ENCODE results near the gene ARHGEF11. TPM values are rescaled to one million over a fixed set of nuclear protein-coding genes. Genes with fewer than 3 reads are reported as not detected.

The ARHGEF11 gene
- total and polyA plus RNA-seq, 2 donors (not counting 1 experiment from before 2014, with no cell fraction given), result 1.0 to 4.6 TPM

DNA sequence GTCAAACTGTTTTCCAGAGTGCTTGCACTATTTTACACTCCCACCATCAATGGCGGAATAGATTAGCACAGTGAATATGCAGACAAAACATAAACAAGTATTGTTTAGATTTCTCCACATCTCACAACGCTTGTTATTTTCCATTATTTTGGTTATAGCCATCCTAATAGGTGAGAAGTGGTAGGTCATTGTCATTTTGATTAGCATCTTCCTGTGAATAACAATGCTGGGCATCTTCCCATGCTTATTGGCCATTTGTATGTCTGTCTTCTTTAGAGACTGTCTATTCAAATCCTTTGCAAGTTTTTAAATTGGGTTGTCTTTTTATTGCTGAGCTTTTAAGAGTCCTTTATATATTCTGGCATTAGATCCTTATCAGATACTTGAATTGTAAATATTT is 70.5 kb downstream of the ARHGEF11 start:
- Mint-ChIP-seq H3K27ac (no peak overlapping the region), H3K27me3 (peaks cover 50% of the 10 kb centered on the region), H3K4me1 (no peaks in the 10 kb centered on the region), H3K9me3 (ENCODE audit: insufficient read depth) (no peaks in the 10 kb centered on the region), H3K4me3 (no peak overlapping the region)
- TF ChIP-seq, protein P1, sequence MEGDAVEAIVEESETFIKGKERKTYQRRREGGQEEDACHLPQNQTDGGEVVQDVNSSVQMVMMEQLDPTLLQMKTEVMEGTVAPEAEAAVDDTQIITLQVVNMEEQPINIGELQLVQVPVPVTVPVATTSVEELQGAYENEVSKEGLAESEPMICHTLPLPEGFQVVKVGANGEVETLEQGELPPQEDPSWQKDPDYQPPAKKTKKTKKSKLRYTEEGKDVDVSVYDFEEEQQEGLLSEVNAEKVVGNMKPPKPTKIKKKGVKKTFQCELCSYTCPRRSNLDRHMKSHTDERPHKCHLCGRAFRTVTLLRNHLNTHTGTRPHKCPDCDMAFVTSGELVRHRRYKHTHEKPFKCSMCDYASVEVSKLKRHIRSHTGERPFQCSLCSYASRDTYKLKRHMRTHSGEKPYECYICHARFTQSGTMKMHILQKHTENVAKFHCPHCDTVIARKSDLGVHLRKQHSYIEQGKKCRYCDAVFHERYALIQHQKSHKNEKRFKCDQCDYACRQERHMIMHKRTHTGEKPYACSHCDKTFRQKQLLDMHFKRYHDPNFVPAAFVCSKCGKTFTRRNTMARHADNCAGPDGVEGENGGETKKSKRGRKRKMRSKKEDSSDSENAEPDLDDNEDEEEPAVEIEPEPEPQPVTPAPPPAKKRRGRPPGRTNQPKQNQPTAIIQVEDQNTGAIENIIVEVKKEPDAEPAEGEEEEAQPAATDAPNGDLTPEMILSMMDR (IDR thresholded peaks at IDR 0.05), result no peak
- TF ChIP-seq EZH2 (IDR thresholded peaks at IDR 0.05; ENCODE audit: borderline replicate concordance, insufficient read depth, low read depth, low read length, poor library complexity, severe bottlenecking), result no peak
- Histone ChIP-seq H3K79me2 (ENCODE audit: control insufficient read depth, insufficient read depth, low read length) (no peaks in the 10 kb centered on the region), H3K27me3 (replicated peaks in 1 of 4; ENCODE audit: control extremely low read depth in 1 of 4, control insufficient read depth in 3 of 4, insufficient read depth in 4 of 4, low read length in 3 of 4) (peaks cover 0 to 11% (median 3%) of the 10 kb centered on the region in 4 experiments), H3K36me3 (replicated peaks in 1 of 2; ENCODE audit: control extremely low read depth in 1 of 2, control insufficient read depth in 1 of 2, extremely low read depth in 1 of 2, insufficient read depth in 2 of 2, low read length in 1 of 2) (no peaks in the 10 kb centered on the region), H3K9ac (ENCODE audit: low read length) (no peak overlapping the region), H3K4me3 (ENCODE audit: control extremely low read depth in 1 of 5, extremely low read depth in 1 of 5, insufficient read depth in 1 of 5, low read depth in 2 of 5, low read length in 4 of 5) (no peak overlapping the region), H3K27ac (ENCODE audit: low read length in 2 of 2) (no peak overlapping the region), H3K4me1 (ENCODE audit: control insufficient read depth in 2 of 2, insufficient read depth in 2 of 2, low read length in 2 of 2) (no peaks in the 10 kb centered on the region), H2AFZ (ENCODE audit: insufficient read depth, low read depth, low read length, poor library complexity, severe bottlenecking) (no peak overlapping the region), H4K20me1 (ENCODE audit: control insufficient read depth, insufficient read depth, low read length, poor library complexity, severe bottlenecking) (no peaks in the 10 kb centered on the region), H3K9me3 (ENCODE audit: control extremely low read depth in 1 of 3, control insufficient read depth in 2 of 3, insufficient read depth in 1 of 3, low read length in 2 of 3) (no peaks in the 10 kb centered on the region), H3K4me2 (replicated peaks; ENCODE audit: low read depth, low read length, poor library complexity, severe bottlenecking) (no peak overlapping the region)
- intact Hi-C loops (cut with micrococcal nuclease), result no loop called here
- DNase-seq (no peak), ATAC-seq (ENCODE audit: low read depth) (no peak)
- CTCF ChIA-PET, result no interaction called here
- POLR2A ChIA-PET, result no interaction called here
- WGBS (ENCODE audit: insufficient coverage), result no CpG with 5 or more reads among the region's 2 CpGs

DNA sequence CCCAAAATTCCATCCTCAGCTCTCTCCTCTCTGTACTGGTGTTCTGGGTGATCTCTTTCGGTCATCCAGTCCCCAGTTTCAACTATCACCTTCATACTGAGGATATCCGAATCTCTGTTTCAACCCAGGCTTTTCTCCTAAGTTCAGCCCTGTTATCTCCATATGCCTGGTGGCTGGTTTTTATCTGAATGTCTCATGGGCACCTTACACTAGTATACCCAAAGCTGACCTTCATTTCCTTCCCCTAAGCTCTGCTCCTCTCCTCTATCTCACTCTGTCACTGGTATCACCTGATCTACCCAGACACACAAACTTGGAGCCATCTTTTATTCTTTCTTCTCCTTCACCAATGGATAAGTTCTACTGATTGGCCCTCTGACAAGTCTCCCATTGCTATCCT is 72.1 kb downstream of the ARHGEF11 start:
- WGBS (ENCODE audit: insufficient coverage), result 90% methylated on average over 2 of the region's 2 CpGs
- no peak overlapping the region for H2AFZ ChIP-seq (ENCODE audit: insufficient read depth, low read depth, low read length, poor library complexity, severe bottlenecking)
- H3K36me3 ChIP-seq (replicated peaks in 1 of 2; ENCODE audit: control extremely low read depth in 1 of 2, control insufficient read depth in 1 of 2, extremely low read depth in 1 of 2, insufficient read depth in 2 of 2, low read length in 1 of 2), result no peaks in the 10 kb centered on the region
- no peaks in the 10 kb centered on the region for H3K4me1 ChIP-seq (ENCODE audit: control insufficient read depth in 2 of 2, insufficient read depth in 2 of 2, low read length in 2 of 2)
- Mint-ChIP-seq H3K27me3 (peaks cover 46% of the 10 kb centered on the region), H3K27ac (no peak overlapping the region), H3K4me3 (no peak overlapping the region), H3K4me1 (no peaks in the 10 kb centered on the region), H3K9me3 (ENCODE audit: insufficient read depth) (no peaks in the 10 kb centered on the region)
- ChIA-PET CTCF (no interaction called here), POLR2A (no interaction called here)
- no peak overlapping the region for H3K27ac ChIP-seq (ENCODE audit: low read length in 2 of 2)
- no peak overlapping the region for H3K9ac ChIP-seq (ENCODE audit: low read length)
- no peak overlapping the region for H3K4me3 ChIP-seq (ENCODE audit: control extremely low read depth in 1 of 5, extremely low read depth in 1 of 5, insufficient read depth in 1 of 5, low read depth in 2 of 5, low read length in 4 of 5)
- H3K79me2 ChIP-seq (ENCODE audit: control insufficient read depth, insufficient read depth, low read length), result no peaks in the 10 kb centered on the region
- H3K4me2 ChIP-seq (replicated peaks; ENCODE audit: low read depth, low read length, poor library complexity, severe bottlenecking), result no peak overlapping the region
- TF ChIP-seq, protein P1 (IDR thresholded peaks at IDR 0.05), result no peak
- no peak for TF ChIP-seq EZH2 (IDR thresholded peaks at IDR 0.05; ENCODE audit: borderline replicate concordance, insufficient read depth, low read depth, low read length, poor library complexity, severe bottlenecking)
- ATAC-seq (ENCODE audit: low read depth), result no peak
- intact Hi-C loops (cut with micrococcal nuclease), result no loop called here
- H3K27me3 ChIP-seq (replicated peaks in 1 of 4; ENCODE audit: control extremely low read depth in 1 of 4, control insufficient read depth in 3 of 4, insufficient read depth in 4 of 4, low read length in 3 of 4), result peaks cover 0 to 14% (median 7%) of the 10 kb centered on the region in 4 experiments
- DNase-seq, result no peak
- no peaks in the 10 kb centered on the region for H4K20me1 ChIP-seq (ENCODE audit: control insufficient read depth, insufficient read depth, low read length, poor library complexity, severe bottlenecking)
- no peaks in the 10 kb centered on the region for H3K9me3 ChIP-seq (ENCODE audit: control extremely low read depth in 1 of 3, control insufficient read depth in 2 of 3, insufficient read depth in 1 of 3, low read length in 2 of 3)

Measured in B cell (primary cell).